HCT116 (cell line): ENCODE results near the gene HSPB8.

Experiments used
- ATF3 ChIP-seq: IDR thresholded peaks from 2 replicates; pipeline ENCODE4 v1.6.1; 2012
- CEBPB ChIP-seq: IDR thresholded peaks from 2 replicates; pipeline ENCODE4 v1.6.1; 2012; ENCODE audit warnings: low read depth
- CTCF ChIP-seq, 3 experiments: fragments of 200-600 bp in 1 of 3; sonication (generic) in 1 of 3; IDR thresholded peaks in 2 of 3; conservative IDR thresholded peaks in 1 of 3; 2 replicates each; pipeline ENCODE4 v1.5.1; 2012 to 2017; ENCODE audit warnings: low read depth in 2 of 3, low read length in 2 of 3, antibody characterized with exemption in 1 of 3, borderline replicate concordance in 1 of 3, control low read depth in 1 of 3, mild to moderate bottlenecking in 1 of 3, mixed read lengths in 1 of 3, mixed run types in 1 of 3, moderate library complexity in 1 of 3; ENCODE audit not compliant: insufficient read depth in 1 of 3
- EZH2 ChIP-seq: fragments of 200-600 bp; sonication (generic); IDR thresholded peaks from 2 replicates; pipeline ENCODE4 v1.6.1; 2017; ENCODE audit warnings: antibody characterized with exemption, mixed run types
- EZH2phosphoT487 ChIP-seq: fragments of 200-600 bp; IDR thresholded peaks from 2 replicates; pipeline ENCODE4 v1.6.1; 2018; ENCODE audit warnings: antibody characterized with exemption, borderline replicate concordance
- POLR2A ChIP-seq: IDR thresholded peaks from 2 replicates; pipeline ENCODE4 v1.7.0; 2011; ENCODE audit warnings: borderline replicate concordance; ENCODE audit not compliant: insufficient read depth, insufficient read length; ENCODE audit errors: extremely low read depth
- TCF7L2 ChIP-seq: IDR thresholded peaks from 2 replicates; pipeline ENCODE4 v1.7.0; 2011; ENCODE audit warnings: borderline replicate concordance, inconsistent platforms; ENCODE audit not compliant: insufficient read depth, insufficient read length; ENCODE audit errors: extremely low read depth
- ZNF274 ChIP-seq: fragments of 200-500 bp; sonication (Bioruptor generic); IDR thresholded peaks from 2 replicates; pipeline ENCODE4 v1.6.1; 2014; ENCODE audit warnings: mild to moderate bottlenecking, low read depth, low read length, inconsistent platforms

- TF ChIP-seq CTCF (IDR thresholded peaks at IDR 0.05 in 2 of 3, conservative IDR thresholded peaks at IDR 0.05 in 1 of 3; ENCODE audit: borderline replicate concordance in 1 of 3, insufficient read depth in 1 of 3, low read depth in 2 of 3, low read length in 2 of 3) (peak in 2 of 3 experiments; percentile 20 to 23; a peak in 3 of 6 replicates), ATF3 (no peak), EZH2phosphoT487 (no peak), POLR2A (no peak), EZH2 (no peak), CEBPB (no peak), ZNF274 (no peak), TCF7L2 (no peak)
Observed at GRCh38 chr12:119225454-119225853, 46.7 kb downstream of the HSPB8 start.
